Kidney epithelial cell (primary cell): ENCODE results near the gene ANKRD9. TPM values are rescaled to one million over a fixed set of nuclear protein-coding genes. Genes with fewer than 3 reads are reported as not detected.

Experiments used
- DNase-seq: peaks from one replicate; pipeline ENCODE4 v3.0.0-alpha.2; 2010; ENCODE audit warnings: low read depth
- H3K27me3 ChIP-seq: 2 replicates; pipeline ENCODE4 v1.6.0; 2011; ENCODE audit warnings: low read length; ENCODE audit not compliant: control insufficient read depth, insufficient read depth
- H3K36me3 ChIP-seq: 2 replicates; pipeline ENCODE4 v1.5.1; 2011; ENCODE audit warnings: low read length; ENCODE audit not compliant: control insufficient read depth, insufficient read depth
- H3K4me3 ChIP-seq: 2 replicates; pipeline ENCODE4 v1.5.1; 2011; ENCODE audit warnings: low read depth, mild to moderate bottlenecking, control low read depth, low read length
- total RNA-seq: library from RNA; depleted of rRNA; stranded (reverse); fragments of >200 nt; gene quantifications from 2 replicates; pipeline ENCODE4 v1.2.3, GENCODE V29; 2015
- TF ChIP-seq, protein P1 (sequence below): IDR thresholded peaks from 2 replicates; pipeline ENCODE4 v1.5.1; 2011; ENCODE audit warnings: mild to moderate bottlenecking, moderate library complexity, low read length, control low read depth, inconsistent platforms; ENCODE audit not compliant: insufficient read depth, poor library complexity, severe bottlenecking

Gene ANKRD9
- total RNA-seq, 1 donor from 2014 or later, result 35.6 TPM

GRCh38 chr14:102512793-102513300, 3.3 kb upstream of the ANKRD9 start:
- DNase-seq, result no peak
- Histone ChIP-seq H3K4me3 (no peak overlapping the region), H3K27me3 (peaks cover 7% of the 10 kb centered on the region), H3K36me3 (no peaks in the 10 kb centered on the region)
- TF ChIP-seq, protein P1, sequence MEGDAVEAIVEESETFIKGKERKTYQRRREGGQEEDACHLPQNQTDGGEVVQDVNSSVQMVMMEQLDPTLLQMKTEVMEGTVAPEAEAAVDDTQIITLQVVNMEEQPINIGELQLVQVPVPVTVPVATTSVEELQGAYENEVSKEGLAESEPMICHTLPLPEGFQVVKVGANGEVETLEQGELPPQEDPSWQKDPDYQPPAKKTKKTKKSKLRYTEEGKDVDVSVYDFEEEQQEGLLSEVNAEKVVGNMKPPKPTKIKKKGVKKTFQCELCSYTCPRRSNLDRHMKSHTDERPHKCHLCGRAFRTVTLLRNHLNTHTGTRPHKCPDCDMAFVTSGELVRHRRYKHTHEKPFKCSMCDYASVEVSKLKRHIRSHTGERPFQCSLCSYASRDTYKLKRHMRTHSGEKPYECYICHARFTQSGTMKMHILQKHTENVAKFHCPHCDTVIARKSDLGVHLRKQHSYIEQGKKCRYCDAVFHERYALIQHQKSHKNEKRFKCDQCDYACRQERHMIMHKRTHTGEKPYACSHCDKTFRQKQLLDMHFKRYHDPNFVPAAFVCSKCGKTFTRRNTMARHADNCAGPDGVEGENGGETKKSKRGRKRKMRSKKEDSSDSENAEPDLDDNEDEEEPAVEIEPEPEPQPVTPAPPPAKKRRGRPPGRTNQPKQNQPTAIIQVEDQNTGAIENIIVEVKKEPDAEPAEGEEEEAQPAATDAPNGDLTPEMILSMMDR, result no peak

- Histone ChIP-seq H3K36me3 (no peaks in the 10 kb centered on the region), H3K4me3 (no peak overlapping the region), H3K27me3 (peaks cover 1% of the 10 kb centered on the region)
- no peak for DNase-seq
- TF ChIP-seq, protein P1, result no peak
Observed at GRCh38 chr14:102511538-102511937, 2.0 kb upstream of the ANKRD9 start.

DNA sequence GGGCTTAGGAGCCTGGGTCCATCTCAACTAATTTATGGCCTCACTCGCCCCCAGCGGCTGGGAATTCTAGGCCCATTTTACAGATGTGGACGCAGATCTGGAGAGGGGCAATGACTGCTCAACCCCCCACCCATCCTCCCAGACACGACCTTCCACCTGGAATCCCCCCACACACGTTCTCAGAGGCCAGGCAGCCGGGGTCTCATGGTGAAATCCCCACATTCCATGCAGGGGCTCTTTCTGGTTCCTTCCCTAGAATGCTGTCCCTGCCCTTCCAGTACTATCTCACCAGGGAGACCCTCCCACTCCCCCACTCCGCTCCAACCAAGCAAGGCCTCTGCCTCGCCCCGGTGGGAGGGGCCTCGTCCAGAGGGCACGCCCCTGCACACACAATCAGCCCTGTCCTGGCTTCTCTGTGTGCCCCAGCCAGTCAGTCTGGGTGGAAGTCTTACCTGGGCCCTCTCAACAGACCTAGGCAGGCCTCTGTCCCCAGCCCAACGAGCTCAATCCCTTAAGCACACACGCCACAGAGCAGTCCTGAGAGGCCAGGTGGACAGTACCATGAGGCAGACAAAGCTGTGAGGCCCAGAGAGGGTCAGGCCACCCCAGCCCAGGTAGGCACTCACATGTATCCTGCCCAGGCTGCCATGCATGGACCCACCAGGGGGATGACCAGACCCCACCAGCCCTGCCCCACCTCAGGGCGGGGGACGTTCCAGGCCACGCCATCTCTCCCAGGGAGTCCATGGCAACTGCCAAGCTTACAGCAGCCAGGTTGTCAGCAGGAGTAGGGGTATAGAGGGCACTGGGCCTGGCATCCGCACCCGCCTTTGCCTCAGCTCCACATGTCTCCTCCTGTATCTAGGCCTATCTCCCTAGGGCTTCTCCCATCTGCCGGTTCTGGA, 1.3 kb upstream of the ANKRD9 start:
- Histone ChIP-seq H3K36me3 (no peaks in the 10 kb centered on the region), H3K4me3 (no peak overlapping the region), H3K27me3 (no peaks in the 10 kb centered on the region)
- TF ChIP-seq, protein P1, result no peak
- no peak for DNase-seq

GRCh38 chr14:102508774-102509745, 516 bp downstream of the ANKRD9 start:
- no peak for DNase-seq
- TF ChIP-seq, protein P1, result no peak
- Histone ChIP-seq H3K36me3 (no peaks in the 10 kb centered on the region), H3K4me3 (peak overlapping the region; percentile 52), H3K27me3 (no peaks in the 10 kb centered on the region)

DNA sequence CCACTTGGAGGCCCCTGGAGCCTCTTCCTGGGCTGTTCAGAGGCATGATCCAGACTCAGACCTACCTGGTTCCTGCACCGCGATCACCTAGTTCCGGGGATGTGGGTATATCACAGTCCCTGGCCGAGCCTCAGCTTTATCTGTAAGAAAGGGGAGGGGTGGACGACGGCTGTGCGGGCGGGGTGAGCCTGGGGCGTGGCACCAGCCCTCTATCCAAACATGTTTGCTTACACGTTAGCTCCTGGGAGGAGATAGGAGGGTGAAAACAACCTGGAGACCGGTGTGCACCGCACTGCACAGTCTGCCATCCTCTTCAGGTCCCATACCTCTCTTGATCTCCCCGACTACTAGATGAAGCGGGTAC, 1.2 kb downstream of the ANKRD9 start:
- no peak for DNase-seq
- Histone ChIP-seq H3K4me3 (peak overlapping the region; percentile 52), H3K36me3 (no peaks in the 10 kb centered on the region), H3K27me3 (no peaks in the 10 kb centered on the region)
- TF ChIP-seq, protein P1, result no peak
